GM12878 (cell line): Measurements from ENCODE around the gene IPMK. TPM values are rescaled to one million over a fixed set of nuclear protein-coding genes. Genes with fewer than 3 reads are reported as not detected.

Source experiments
- ATAC-seq: fragments of 200-7000 bp; cut with Tn5 transposase; 3 replicates; pipeline ENCODE4 v1.9.1; 2020; ENCODE audit warnings: mild to moderate bottlenecking, moderate library complexity
- BruUV-seq: library from RNA; stranded (reverse); fragments of 400-500 nt; replicated peaks from 2 replicates; lab custom pipeline; 2021; lab: Mats Ljungman, UMichigan
- CTCF ChIA-PET: fragments of 300-600 bp; sonication (Branson Sonifier 250); formaldehyde crosslinking; extraction: SDS; loops from one replicate; lab custom pipeline; 2021; ENCODE audit warnings: inconsistent platforms; lab: Yijun Ruan, JAX
- POLR2A ChIA-PET: fragments of 350-600 bp; formaldehyde crosslinking; extraction: SDS; loops from one replicate; lab custom pipeline; 2021; ENCODE audit warnings: inconsistent platforms; lab: Charles Lee
- RAD21 ChIA-PET: fragments of 300-600 bp; sonication (Branson Sonifier 250); formaldehyde crosslinking; loops from one replicate; lab custom pipeline; 2023; ENCODE audit warnings: antibody characterized with exemption; ENCODE audit not compliant: unreplicated experiment; lab: Charles Lee
- SMC1A ChIA-PET: fragments of 300-600 bp; sonication (Branson Sonifier 250); formaldehyde crosslinking; loops from one replicate; lab custom pipeline; 2023; ENCODE audit not compliant: unreplicated experiment, uncharacterized antibody; lab: Charles Lee
- DNase-seq: peaks from one replicate; pipeline ENCODE4 v3.0.0-alpha.2; 2011; ENCODE audit warnings: low read depth, low spot score
- FAIRE-seq: peaks from 3 replicates; lab custom pipeline; 2011; peaks lifted over from hg19 to GRCh38; lab: Jason Lieb, UNC
- H2AFZ ChIP-seq: 2 replicates; pipeline ENCODE4 v1.6.0; 2011; ENCODE audit warnings: low read depth, low read length, control low read depth; ENCODE audit not compliant: control insufficient read depth
- H3K27ac ChIP-seq: 2 replicates; pipeline ENCODE4 v1.5.1; 2011; ENCODE audit warnings: control low read depth; ENCODE audit not compliant: control insufficient read depth, insufficient read depth
- H3K27me3 ChIP-seq, 2 experiments: replicated peaks in 1 of 2; 2 replicates each; pipeline versions ENCODE4 v1.6.0 to v1.6.1; 2011; ENCODE audit warnings: low read length in 1 of 2; ENCODE audit not compliant: control insufficient read depth in 2 of 2, insufficient read depth in 2 of 2
- H3K36me3 ChIP-seq, 2 experiments: 2 replicates each; pipeline ENCODE4 v1.5.1; 2011; ENCODE audit warnings: low read length in 1 of 2; ENCODE audit not compliant: control insufficient read depth in 2 of 2, insufficient read depth in 2 of 2
- H3K4me1 ChIP-seq: 2 replicates; pipeline ENCODE4 v1.6.1; 2011; ENCODE audit warnings: mild to moderate bottlenecking, low read length, moderate library complexity, mixed read lengths; ENCODE audit not compliant: control insufficient read depth, insufficient read depth
- H3K4me2 ChIP-seq: 2 replicates; pipeline ENCODE4 v1.6.0; 2011; ENCODE audit warnings: control low read depth; ENCODE audit not compliant: control insufficient read depth, insufficient read depth
- H3K4me3 ChIP-seq: fragments of 200-600 bp; sonication (generic); 2 replicates; pipeline ENCODE4 v1.5.1; 2016
- H3K79me2 ChIP-seq: 2 replicates; pipeline ENCODE4 v1.6.0; 2011; ENCODE audit warnings: low read length; ENCODE audit not compliant: control insufficient read depth, insufficient read depth
- H3K9ac ChIP-seq: 2 replicates; pipeline ENCODE4 v1.8.0; 2011; ENCODE audit warnings: low read length, control low read depth, mixed read lengths; ENCODE audit not compliant: control insufficient read depth, insufficient read depth
- H3K9me3 ChIP-seq: replicated peaks from 3 replicates; pipeline ENCODE4 v1.5.1; 2011; ENCODE audit warnings: mild to moderate bottlenecking, low read length; ENCODE audit not compliant: control insufficient read depth, insufficient read depth
- H4K20me1 ChIP-seq: 2 replicates; pipeline ENCODE4 v1.6.0; 2011; ENCODE audit not compliant: control insufficient read depth, insufficient read depth
- ATF2 ChIP-seq: IDR thresholded peaks from 2 replicates; pipeline ENCODE4 v1.6.1; 2012; ENCODE audit warnings: low read length, inconsistent platforms
- ATF7 ChIP-seq: fragments of 450-650 bp; IDR thresholded peaks from 2 replicates; pipeline ENCODE4 v1.6.1; 2016; ENCODE audit warnings: low read depth, mild to moderate bottlenecking
- CEBPB ChIP-seq, 2 experiments: fragments of 150-350 bp in 1 of 2; IDR thresholded peaks; 2 replicates each; pipeline ENCODE4 v1.6.1; 2012 to 2014; ENCODE audit warnings: low read depth in 2 of 2, low read length in 2 of 2, borderline replicate concordance in 1 of 2, inconsistent platforms in 1 of 2
- EED ChIP-seq: sonication (generic); IDR thresholded peaks from 2 replicates; pipeline ENCODE4 v1.6.1; 2016; ENCODE audit warnings: antibody characterized with exemption, low read depth
- ETV6 ChIP-seq, 2 experiments: fragments of 450-650 bp in 1 of 2; IDR thresholded peaks in 1 of 2; conservative IDR thresholded peaks in 1 of 2; 2 replicates each; pipeline ENCODE4 v1.6.1; 2014; ENCODE audit warnings: antibody characterized with exemption in 1 of 2, borderline replicate concordance in 1 of 2, low read depth in 1 of 2, mild to moderate bottlenecking in 1 of 2, moderate library complexity in 1 of 2
- GABPA ChIP-seq: IDR thresholded peaks from 2 replicates; pipeline ENCODE4 v1.6.1; 2014; ENCODE audit warnings: antibody characterized with exemption, low read depth, mild to moderate bottlenecking, inconsistent platforms
- KDM1A ChIP-seq: fragments of 200-600 bp; sonication (generic); IDR thresholded peaks from 2 replicates; pipeline ENCODE4 v1.6.1; 2016; ENCODE audit warnings: borderline replicate concordance
- MEF2A ChIP-seq: IDR thresholded peaks from 2 replicates; pipeline ENCODE4 v1.6.1; 2011; ENCODE audit warnings: low read depth, mild to moderate bottlenecking, low read length, moderate library complexity; ENCODE audit not compliant: insufficient read depth
- MEF2B ChIP-seq: fragments of 450-650 bp; IDR thresholded peaks from 2 replicates; pipeline ENCODE4 v1.6.1; 2018; ENCODE audit warnings: mild to moderate bottlenecking, moderate library complexity; ENCODE audit not compliant: partially characterized antibody, poor library complexity, severe bottlenecking
- MTA2 ChIP-seq: fragments of 450-650 bp; IDR thresholded peaks from 2 replicates; pipeline ENCODE4 v1.6.1; 2016; ENCODE audit warnings: low read depth, mild to moderate bottlenecking, moderate library complexity
- POLR2AphosphoS5 ChIP-seq: IDR thresholded peaks from 2 replicates; pipeline ENCODE4 v1.6.1; 2011; ENCODE audit warnings: mild to moderate bottlenecking, low read length, inconsistent platforms
- RBBP5 ChIP-seq: fragments of 200-600 bp; sonication (generic); conservative IDR thresholded peaks from 2 replicates; pipeline ENCODE4 v1.6.1; 2016
- SMARCA5 ChIP-seq: fragments of 450-650 bp; IDR thresholded peaks from 2 replicates; pipeline ENCODE4 v1.6.1; 2017; ENCODE audit warnings: mild to moderate bottlenecking
- SUPT20H ChIP-seq: IDR thresholded peaks from 2 replicates; pipeline ENCODE4 v1.6.1; 2011; ENCODE audit warnings: low read depth, mild to moderate bottlenecking, low read length, moderate library complexity, borderline replicate concordance; ENCODE audit not compliant: control insufficient read depth
- TBL1XR1 ChIP-seq: IDR thresholded peaks from 2 replicates; pipeline ENCODE4 v1.6.1; 2012; ENCODE audit warnings: low read depth, low read length, improper control_type of control experiment
- WGBS: methylation state at CpG from one replicate; pipeline ENCODE4 v1.1.6; 2016; ENCODE audit warnings: low lambda C conversion rate; ENCODE audit not compliant: insufficient replicate concordance, insufficient coverage; ENCODE audit errors: missing lambda C conversion rate; 5-methylcytosine and 5-hydroxymethylcytosine counted together
- in situ Hi-C: fragments of 300-500 bp; cut with MboI; formaldehyde crosslinking; loops from 9 replicates; pipeline ENCODE4 v1.14.3; 2018; ENCODE audit warnings: mixed read lengths
- intact Hi-C: fragments of 100-400 bp; cut with micrococcal nuclease; formaldehyde crosslinking; loops from one replicate; pipeline ENCODE4 v1.14.2; 2022; ENCODE audit not compliant: unreplicated experiment
- polyA plus RNA-seq, 11 experiments: library from polyadenylated mRNA; depleted of rRNA in 4 of 11; unstranded in 6 of 11; stranded (reverse) in 5 of 11; fragments of >200 nt; fragmentation: Nextera tagmentation in 4 of 11; fragmentation: Illumina TruSeq in 1 of 11; extraction: Ambion mirVana in 4 of 11; extraction: Trizol in 1 of 11; gene quantifications; 1 replicate in 1 of 11; 2 replicates in 10 of 11; pipeline versions ENCODE4 v1.2.1 to v1.2.3, GENCODE V29; 2011 to 2016; ENCODE audit warnings: inconsistent platforms in 2 of 11, missing spikeins in 2 of 11, low read depth in 1 of 11
- total RNA-seq, 4 experiments: library from RNA; depleted of rRNA in 3 of 4; stranded (reverse); fragments of >200 nt in 3 of 4; fragmentation: Illumina TruSeq in 1 of 4; extraction: Trizol in 1 of 4; gene quantifications; 2 replicates each; pipeline versions ENCODE4 v1.2.1 to v1.2.3, GENCODE V29; 2013 to 2021
- TF ChIP-seq, protein P1 (sequence below): fragments of 450-650 bp; IDR thresholded peaks from 2 replicates; pipeline ENCODE4 v1.6.1; 2017; ENCODE audit warnings: low read depth, mild to moderate bottlenecking, moderate library complexity
- TF ChIP-seq, protein P2 (sequence below): IDR thresholded peaks from 2 replicates; pipeline ENCODE4 v1.6.1; 2011; ENCODE audit warnings: mild to moderate bottlenecking, low read depth, low read length, moderate library complexity; ENCODE audit not compliant: insufficient replicate concordance
- TF ChIP-seq, protein P3 (sequence below): IDR thresholded peaks from 2 replicates; pipeline ENCODE4 v1.6.1; 2011; ENCODE audit warnings: borderline replicate concordance, low read depth, mild to moderate bottlenecking, moderate library complexity, low read length; ENCODE audit not compliant: insufficient read depth, poor library complexity, severe bottlenecking

The IPMK gene
- total and polyA plus RNA-seq, 10 of the 15 experiments (the other 5 are each of a cell fraction or from before 2014, with no cell fraction given), result 0.84 to 7.5 (median 3.6) TPM

DNA sequence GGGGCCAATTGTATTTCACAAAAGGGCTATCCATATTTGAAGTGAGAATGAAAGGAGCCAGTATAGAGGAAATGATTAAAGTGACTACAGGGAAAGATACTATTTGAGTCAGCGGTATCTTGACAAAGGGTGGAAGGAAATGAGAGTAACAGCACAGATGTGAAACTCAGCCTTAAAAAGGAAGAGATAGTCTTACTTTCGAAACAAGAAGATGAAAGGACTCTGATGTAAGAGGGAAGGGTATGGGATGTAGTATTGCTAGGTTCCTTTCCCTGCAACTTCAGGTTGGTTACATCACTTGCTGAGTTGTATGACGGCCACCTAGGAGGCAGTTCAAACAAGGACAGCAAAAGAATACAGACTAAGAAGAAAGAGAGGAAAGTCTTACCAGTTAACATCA, 14.9 kb upstream of the IPMK start:
- Histone ChIP-seq H2AFZ (peak overlapping the region; percentile 5; the same call in 1 of the 2 replicates), H3K4me2 (peak overlapping the region; percentile 71), H3K9ac (no peak overlapping the region), H3K27me3 (no peaks in the 10 kb centered on the region), H3K9me3 (no peaks in the 10 kb centered on the region), H3K79me2 (no peaks in the 10 kb centered on the region), H3K27ac (peak overlapping the region; percentile 30), H3K4me3 (no peak overlapping the region; the same call in 1 of the 2 replicates), H3K4me1 (peaks cover 13% of the 10 kb centered on the region), H4K20me1 (no peaks in the 10 kb centered on the region), H3K36me3 (no peaks in the 10 kb centered on the region; a peak in 1 of 4 replicates)
- in situ Hi-C loops, result no loop called here
- no TSS peak for BruUV-seq
- ChIA-PET POLR2A (interaction anchor here (1.2 kb wide), 1 partner anchor 13 kb away, joined by 3 read pairs; the partner anchor contains the start of gene CISD1), CTCF (interaction anchor here (1.3 to 7.7 kb wide), 3 partner anchors 8 to 104 kb away, joined by 3 to 59 read pairs (median 4); no protein-coding TSS in a partner anchor), SMC1A (interaction anchor here (0.7 to 1.7 kb wide), 7 partner anchors 8 to 107 kb away, joined by 3 to 5 read pairs (median 3); partner anchors contain the start of gene CISD1), RAD21 (interaction anchor here (0.6 to 2.2 kb wide), 2 partner anchors 9 to 91 kb away, joined by 5 to 7 read pairs; no protein-coding TSS in a partner anchor)
- ATAC-seq (peak; percentile 94), DNase-seq (peak; percentile 70), FAIRE-seq (peak; percentile 93)
- intact Hi-C loops, result loop anchor here (2.0 kb wide), 1 partner anchor 14 kb away; the partner anchor contains the start of gene CISD1
- 2% methylated on average over 3 of the region's 3 CpGs for WGBS
- TF ChIP-seq ATF2 (peak; percentile 80), MEF2B (peak; percentile 43), SUPT20H (no peak), TBL1XR1 (no peak), RBBP5 (no peak), POLR2AphosphoS5 (no peak), EED (peak; percentile 90), ATF7 (peak; percentile 90), MTA2 (peak; percentile 76), CEBPB (IDR thresholded peaks at IDR 0.05; ENCODE audit: borderline replicate concordance in 1 of 2, low read depth in 2 of 2, low read length in 2 of 2) (peak in 1 of 2 experiments; percentile 55; a peak in 1 of 4 replicates), SMARCA5 (no peak), GABPA (peak; percentile 71), ETV6 (conservative IDR thresholded peaks at IDR 0.05 in 1 of 2, IDR thresholded peaks at IDR 0.05 in 1 of 2; ENCODE audit: borderline replicate concordance in 1 of 2, low read depth in 1 of 2) (peak in 1 of 2 experiments; percentile 100; a peak in 2 of 4 replicates), MEF2A (0 out of 2 replicates have a peak, but pooled peaks have one; percentile 61), KDM1A (no peak)
- TF ChIP-seq, protein P1, sequence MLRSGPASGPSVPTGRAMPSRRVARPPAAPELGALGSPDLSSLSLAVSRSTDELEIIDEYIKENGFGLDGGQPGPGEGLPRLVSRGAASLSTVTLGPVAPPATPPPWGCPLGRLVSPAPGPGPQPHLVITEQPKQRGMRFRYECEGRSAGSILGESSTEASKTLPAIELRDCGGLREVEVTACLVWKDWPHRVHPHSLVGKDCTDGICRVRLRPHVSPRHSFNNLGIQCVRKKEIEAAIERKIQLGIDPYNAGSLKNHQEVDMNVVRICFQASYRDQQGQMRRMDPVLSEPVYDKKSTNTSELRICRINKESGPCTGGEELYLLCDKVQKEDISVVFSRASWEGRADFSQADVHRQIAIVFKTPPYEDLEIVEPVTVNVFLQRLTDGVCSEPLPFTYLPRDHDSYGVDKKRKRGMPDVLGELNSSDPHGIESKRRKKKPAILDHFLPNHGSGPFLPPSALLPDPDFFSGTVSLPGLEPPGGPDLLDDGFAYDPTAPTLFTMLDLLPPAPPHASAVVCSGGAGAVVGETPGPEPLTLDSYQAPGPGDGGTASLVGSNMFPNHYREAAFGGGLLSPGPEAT, result peak; percentile 73
- TF ChIP-seq, protein P2, sequence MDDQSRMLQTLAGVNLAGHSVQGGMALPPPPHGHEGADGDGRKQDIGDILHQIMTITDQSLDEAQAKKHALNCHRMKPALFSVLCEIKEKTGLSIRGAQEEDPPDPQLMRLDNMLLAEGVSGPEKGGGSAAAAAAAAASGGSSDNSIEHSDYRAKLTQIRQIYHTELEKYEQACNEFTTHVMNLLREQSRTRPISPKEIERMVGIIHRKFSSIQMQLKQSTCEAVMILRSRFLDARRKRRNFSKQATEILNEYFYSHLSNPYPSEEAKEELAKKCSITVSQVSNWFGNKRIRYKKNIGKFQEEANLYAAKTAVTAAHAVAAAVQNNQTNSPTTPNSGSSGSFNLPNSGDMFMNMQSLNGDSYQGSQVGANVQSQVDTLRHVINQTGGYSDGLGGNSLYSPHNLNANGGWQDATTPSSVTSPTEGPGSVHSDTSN, result no peak
- TF ChIP-seq, protein P3, sequence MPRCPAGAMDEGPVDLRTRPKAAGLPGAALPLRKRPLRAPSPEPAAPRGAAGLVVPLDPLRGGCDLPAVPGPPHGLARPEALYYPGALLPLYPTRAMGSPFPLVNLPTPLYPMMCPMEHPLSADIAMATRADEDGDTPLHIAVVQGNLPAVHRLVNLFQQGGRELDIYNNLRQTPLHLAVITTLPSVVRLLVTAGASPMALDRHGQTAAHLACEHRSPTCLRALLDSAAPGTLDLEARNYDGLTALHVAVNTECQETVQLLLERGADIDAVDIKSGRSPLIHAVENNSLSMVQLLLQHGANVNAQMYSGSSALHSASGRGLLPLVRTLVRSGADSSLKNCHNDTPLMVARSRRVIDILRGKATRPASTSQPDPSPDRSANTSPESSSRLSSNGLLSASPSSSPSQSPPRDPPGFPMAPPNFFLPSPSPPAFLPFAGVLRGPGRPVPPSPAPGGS, result no peak
